NB4 (cell line): Measurements from ENCODE around the gene CCL4.
"Not testable (repeated sequence)": the region's sequence is repeated elsewhere in the genome, so short reads cannot be mapped to it uniquely, and the experiment has no call there.

Experiments
- DNase-seq: peaks from one replicate; pipeline ENCODE4 v3.0.0; 2010; ENCODE audit warnings: low read depth
- H3K4me3 ChIP-seq: one replicate; pipeline ENCODE4 v1.5.1; 2011; ENCODE audit warnings: mild to moderate bottlenecking, low read depth, low read length, moderate library complexity
- MYC ChIP-seq: IDR thresholded peaks from 2 replicates; pipeline ENCODE4 v1.6.1; 2011; ENCODE audit warnings: low read depth, low read length
- POLR2A ChIP-seq: IDR thresholded peaks from 2 replicates; pipeline ENCODE4 v1.6.1; 2011; ENCODE audit warnings: mild to moderate bottlenecking; ENCODE audit not compliant: insufficient read length; ENCODE audit errors: extremely low read depth
- TF ChIP-seq, protein P1 (sequence below): IDR thresholded peaks from 2 replicates; pipeline ENCODE4 v1.6.1; 2011; ENCODE audit warnings: low read depth, low read length
- TF ChIP-seq, protein P2 (sequence below): IDR thresholded peaks from one replicate; pipeline ENCODE4 v1.5.1; 2012; ENCODE audit warnings: low read depth, low read length

CCL4 gene

DNA sequence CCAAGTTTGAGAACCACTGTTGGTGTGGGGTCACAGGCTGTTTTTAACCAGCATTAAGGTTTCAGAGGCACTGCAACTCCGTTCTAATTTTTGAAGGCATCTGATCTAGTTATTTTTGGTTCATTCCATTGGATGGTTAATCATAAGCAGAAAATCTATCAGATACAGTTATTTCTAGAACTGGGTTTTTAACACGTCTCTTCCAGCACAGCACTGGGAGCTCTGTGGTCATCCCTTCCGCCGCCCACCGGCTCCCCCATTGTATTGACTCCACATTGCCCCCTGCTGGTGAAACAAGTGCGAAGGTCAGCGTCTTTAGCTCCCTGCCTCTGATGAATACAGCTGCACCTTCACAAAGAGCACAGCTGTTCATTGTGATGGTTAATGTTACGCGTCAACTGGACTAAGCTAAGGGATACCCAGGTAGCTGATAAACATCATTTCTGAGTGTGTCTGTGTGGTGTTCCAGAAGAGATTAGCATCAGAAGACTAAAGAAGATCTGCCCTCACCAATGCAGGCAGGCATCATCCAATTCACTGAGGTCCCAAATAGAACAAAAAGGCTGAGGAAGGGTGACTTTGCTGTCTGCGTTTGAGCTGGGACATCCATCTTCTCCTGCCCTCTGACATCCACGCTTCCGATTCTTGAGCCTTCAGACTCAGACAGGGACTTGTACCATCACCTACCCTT lies 31.1 kb upstream of the CCL4 start:
- no peak for TF ChIP-seq MYC
- TF ChIP-seq, protein P1, sequence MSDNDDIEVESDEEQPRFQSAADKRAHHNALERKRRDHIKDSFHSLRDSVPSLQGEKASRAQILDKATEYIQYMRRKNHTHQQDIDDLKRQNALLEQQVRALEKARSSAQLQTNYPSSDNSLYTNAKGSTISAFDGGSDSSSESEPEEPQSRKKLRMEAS = no peak
- TF ChIP-seq, protein P2, sequence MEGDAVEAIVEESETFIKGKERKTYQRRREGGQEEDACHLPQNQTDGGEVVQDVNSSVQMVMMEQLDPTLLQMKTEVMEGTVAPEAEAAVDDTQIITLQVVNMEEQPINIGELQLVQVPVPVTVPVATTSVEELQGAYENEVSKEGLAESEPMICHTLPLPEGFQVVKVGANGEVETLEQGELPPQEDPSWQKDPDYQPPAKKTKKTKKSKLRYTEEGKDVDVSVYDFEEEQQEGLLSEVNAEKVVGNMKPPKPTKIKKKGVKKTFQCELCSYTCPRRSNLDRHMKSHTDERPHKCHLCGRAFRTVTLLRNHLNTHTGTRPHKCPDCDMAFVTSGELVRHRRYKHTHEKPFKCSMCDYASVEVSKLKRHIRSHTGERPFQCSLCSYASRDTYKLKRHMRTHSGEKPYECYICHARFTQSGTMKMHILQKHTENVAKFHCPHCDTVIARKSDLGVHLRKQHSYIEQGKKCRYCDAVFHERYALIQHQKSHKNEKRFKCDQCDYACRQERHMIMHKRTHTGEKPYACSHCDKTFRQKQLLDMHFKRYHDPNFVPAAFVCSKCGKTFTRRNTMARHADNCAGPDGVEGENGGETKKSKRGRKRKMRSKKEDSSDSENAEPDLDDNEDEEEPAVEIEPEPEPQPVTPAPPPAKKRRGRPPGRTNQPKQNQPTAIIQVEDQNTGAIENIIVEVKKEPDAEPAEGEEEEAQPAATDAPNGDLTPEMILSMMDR = peak; percentile 83
- TF ChIP-seq POLR2A = no peak
- peak; percentile 81 for DNase-seq
- no peak overlapping the region for H3K4me3 ChIP-seq

DNA sequence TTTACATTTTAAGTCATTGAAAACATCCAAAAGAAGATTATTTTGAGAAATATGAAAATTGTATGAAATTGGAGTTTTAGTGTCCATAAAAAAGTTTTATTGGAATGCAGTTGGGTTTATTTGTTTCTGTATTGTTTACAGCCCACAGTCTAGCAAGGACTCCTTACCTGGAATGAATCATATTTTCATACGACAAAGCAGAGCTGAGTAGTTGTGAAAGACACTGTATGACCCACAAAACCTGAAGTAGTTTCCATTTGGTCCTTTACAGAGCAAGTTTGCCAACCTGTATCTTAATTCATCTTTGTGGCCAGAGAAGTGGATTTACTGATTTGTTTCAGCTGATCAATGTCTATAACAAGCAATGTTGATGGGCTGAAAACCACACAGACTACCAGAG lies 29.3 kb upstream of the CCL4 start:
- no peak for TF ChIP-seq POLR2A

DNA sequence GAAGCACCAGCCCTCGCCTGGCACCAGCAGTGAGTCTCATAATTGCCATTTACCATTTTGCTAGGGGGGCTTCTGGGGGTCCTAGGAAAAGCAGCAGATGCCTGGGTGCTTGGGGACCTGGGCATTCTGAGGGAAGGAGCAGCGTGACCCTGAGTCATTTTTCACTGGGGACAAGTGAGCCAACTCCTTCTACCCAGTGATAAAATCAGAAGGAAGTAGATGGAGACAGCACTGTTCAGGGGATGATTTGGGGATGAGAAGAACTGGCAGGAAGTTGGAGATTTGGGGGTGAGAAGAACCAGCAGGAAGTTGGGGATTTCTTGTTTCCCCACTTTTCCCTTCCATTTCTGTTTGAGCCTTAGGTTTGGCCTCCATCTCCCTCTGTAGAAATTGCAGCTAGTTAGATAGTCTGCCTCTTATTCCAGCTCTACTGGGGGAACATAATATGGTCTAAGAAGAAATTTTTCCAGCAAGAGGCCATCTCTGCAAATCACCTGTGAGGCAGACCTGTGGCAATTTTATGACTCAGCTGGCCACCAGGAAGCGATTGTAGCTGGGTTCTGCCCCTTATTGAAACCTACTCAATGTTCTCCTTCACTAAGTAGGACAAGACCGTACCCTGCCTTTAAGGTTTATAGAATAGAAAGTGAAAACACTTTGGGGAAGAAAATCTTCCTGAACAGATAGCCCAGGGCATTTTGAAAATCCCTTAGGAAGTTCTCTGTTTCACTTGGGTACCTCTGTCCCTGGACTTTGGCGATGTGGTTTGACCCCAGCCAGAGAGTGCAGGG lies 21.8 kb upstream of the CCL4 start:
- H3K4me3 ChIP-seq, DNase-seq: not testable (repeated sequence)

More for the DNA sequence above, 29.3 kb upstream of the CCL4 start:
- no peak overlapping the region for H3K4me3 ChIP-seq
- no peak for DNase-seq

DNA sequence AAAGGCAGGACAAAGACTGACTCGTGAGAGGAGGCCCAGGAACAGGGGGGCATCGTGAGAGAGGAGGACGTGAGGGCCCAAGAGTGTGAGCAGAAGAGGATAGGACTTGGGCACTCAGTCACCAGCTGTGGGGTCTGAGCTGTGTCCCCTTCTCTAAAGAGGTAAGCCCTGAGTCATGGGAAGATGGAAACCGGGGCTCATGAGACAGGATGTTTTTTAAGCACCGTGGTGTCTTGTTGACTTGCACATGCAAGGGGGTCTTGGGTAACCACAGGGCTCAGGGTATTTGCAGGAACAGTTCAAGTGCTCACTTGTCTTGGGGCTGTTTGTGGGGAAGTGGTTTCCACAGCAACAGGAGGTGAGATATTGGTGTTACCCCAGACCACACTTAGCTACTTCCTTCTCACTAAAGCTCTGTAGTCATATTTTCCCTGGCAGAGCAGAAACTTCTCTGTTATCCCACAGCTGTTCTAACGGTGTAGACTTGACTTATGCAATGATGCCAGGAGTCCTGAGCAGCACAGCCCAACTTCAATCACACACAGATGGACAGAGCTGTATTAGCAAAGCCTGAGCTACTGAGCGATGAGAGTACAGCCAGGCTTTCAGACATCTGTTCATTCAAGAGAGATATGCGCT lies 21.0 kb upstream of the CCL4 start:
- DNase-seq = peak; percentile 94
- H3K4me3 ChIP-seq = not testable (repeated sequence)

DNA sequence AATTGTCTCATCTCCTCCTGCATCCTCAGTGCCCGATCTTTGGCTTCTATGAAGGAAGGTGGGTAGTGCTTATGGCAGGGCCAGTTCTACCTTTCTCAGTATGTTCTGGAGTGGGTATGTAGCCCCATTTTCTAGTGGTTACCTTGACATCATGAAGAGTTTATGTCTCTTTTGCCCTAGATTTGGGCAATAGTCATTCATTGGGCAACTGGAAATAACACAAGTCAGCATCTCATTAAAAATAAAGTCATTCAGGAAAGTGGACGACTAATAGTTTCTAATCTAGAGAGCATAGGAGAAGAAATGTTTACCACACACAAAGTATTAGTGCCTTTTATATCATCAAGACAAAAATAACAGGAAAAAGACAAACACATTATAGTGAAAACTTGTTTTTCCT lies 19.9 kb upstream of the CCL4 start:
- not testable (repeated sequence) for H3K4me3 ChIP-seq, DNase-seq

DNA sequence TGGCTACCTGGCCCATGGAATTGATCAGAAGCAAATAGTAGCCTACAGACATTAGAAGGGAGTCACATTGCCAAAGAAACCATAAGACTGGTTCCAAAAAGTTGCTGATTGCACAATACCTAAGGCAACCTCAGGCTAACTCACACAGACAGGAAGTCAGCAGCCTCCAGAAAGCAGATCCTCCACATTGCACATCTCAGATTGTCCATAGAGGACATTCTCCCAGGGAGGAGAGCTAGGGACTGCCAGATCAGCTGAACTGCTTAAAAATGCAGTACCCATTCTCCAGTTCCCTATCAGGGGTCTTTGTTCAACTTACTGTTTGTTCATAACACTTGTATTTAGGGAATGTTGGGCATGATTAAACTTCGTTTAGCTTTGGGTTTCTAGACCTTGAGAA lies 17.9 kb upstream of the CCL4 start:
- DNase-seq = peak; percentile 89
- H3K4me3 ChIP-seq = no peak overlapping the region
- TF ChIP-seq, protein P1 = no peak
- TF ChIP-seq MYC = 0 out of 2 replicates have a peak, but pooled peaks have one; percentile 7

GRCh38 chr17:36086791-36087190 lies 16.8 kb upstream of the CCL4 start:
- TF ChIP-seq, protein P1 = no peak
- TF ChIP-seq, protein P2 = no peak
- TF ChIP-seq MYC (no peak), POLR2A (no peak)
- DNase-seq = no peak
- H3K4me3 ChIP-seq = no peak overlapping the region

GRCh38 chr17:36087471-36087870 lies 16.2 kb upstream of the CCL4 start:
- H3K4me3 ChIP-seq, DNase-seq: not testable (repeated sequence)

DNA sequence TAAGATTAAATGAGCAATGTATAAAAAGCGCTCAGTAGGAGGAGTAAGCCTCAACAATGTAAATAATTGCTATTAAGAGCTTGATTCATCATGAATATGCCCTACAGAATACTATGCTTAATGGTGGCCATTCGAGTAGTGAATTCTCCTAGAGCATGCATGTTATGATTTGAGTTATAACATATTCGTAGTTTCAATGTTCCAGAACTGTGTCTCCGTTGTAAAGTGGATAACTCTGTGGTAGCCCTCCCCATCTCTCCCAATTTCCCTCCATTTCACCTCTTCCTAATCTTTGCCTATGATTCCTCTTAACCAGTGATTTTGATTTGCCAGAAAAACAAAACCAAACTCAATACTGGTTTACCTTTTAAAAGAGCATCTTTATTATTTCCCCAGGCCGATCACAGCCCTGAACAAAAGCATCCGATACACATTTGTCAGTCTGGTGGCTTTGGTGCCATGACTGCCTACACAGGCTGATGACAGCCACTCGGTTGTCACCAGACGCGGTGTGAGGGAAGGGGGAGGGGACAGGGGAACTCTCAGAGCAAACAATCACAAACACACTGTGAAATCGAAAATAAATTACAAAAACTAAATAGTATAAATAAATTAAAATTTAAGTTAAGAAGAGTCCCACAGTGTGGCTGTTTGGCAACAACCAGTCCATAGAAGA lies 15.6 kb upstream of the CCL4 start:
- H3K4me3 ChIP-seq, DNase-seq: not testable (repeated sequence)
